SK-N-SH (cell line): Measurements from ENCODE around the gene CASP5. TPM values are rescaled to one million over a fixed set of nuclear protein-coding genes. Genes with fewer than 3 reads are reported as not detected.
"Not testable (repeated sequence)": the region's sequence is repeated elsewhere in the genome, so short reads cannot be mapped to it uniquely, and the experiment has no call there.

Experiments used
- CTCF ChIA-PET: fragments of 300-600, 350-600 bp; formaldehyde crosslinking; extraction: SDS; loops from one replicate; lab custom pipeline; 2021; lab: Yijun Ruan, JAX
- POLR2A ChIA-PET: fragments of 350-600 bp; sonication (Branson Sonifier 250); formaldehyde crosslinking; extraction: SDS; loops from one replicate; lab custom pipeline; 2020; ENCODE audit warnings: antibody characterized with exemption, inconsistent platforms; lab: Yijun Ruan, JAX
- DNase-seq: peaks from one replicate; pipeline ENCODE4 v3.0.0; 2012
- H2AFZ ChIP-seq: fragments of 200-600 bp; sonication (generic); 2 replicates; pipeline ENCODE4 v1.8.1; 2016; ENCODE audit warnings: antibody characterized with exemption, mild to moderate bottlenecking, low read depth
- H3F3A ChIP-seq: fragments of 200-600 bp; sonication (generic); replicated peaks from 2 replicates; pipeline ENCODE3; 2016; ENCODE audit warnings: antibody characterized with exemption, mild to moderate bottlenecking; ENCODE audit not compliant: insufficient read depth
- H3K27ac ChIP-seq, 2 experiments: fragments of 200-500 bp in 1 of 2; fragments of 200-600 bp in 1 of 2; sonication (Bioruptor generic) in 1 of 2; sonication (generic), shearing (Covaris generic) in 1 of 2; 2 replicates each; pipeline versions ENCODE4 v1.5.1 to v1.6.1; 2014 to 2016; ENCODE audit warnings: low read depth in 2 of 2, inconsistent platforms in 1 of 2, low read length in 1 of 2, mild to moderate bottlenecking in 1 of 2, mixed read lengths in 1 of 2
- H3K27me3 ChIP-seq: fragments of 200-600 bp; sonication (generic), shearing (Covaris generic); 2 replicates; pipeline ENCODE4 v1.6.1; 2016; ENCODE audit warnings: mixed run types; ENCODE audit not compliant: insufficient read depth
- H3K36me3 ChIP-seq, 2 experiments: fragments of 200-500 bp in 1 of 2; fragments of 200-600 bp in 1 of 2; sonication (Bioruptor generic) in 1 of 2; sonication (generic) in 1 of 2; replicated peaks in 1 of 2; 2 replicates each; pipeline versions ENCODE3 to v1.5.1; 2014 to 2016; ENCODE audit warnings: low read length in 1 of 2, mild to moderate bottlenecking in 1 of 2; ENCODE audit not compliant: insufficient read depth in 2 of 2, control insufficient read depth in 1 of 2
- H3K4me1 ChIP-seq, 2 experiments: fragments of 200-500 bp in 1 of 2; fragments of 200-600 bp in 1 of 2; sonication (Bioruptor generic) in 1 of 2; sonication (generic), shearing (Covaris generic) in 1 of 2; 2 replicates each; pipeline versions ENCODE4 v1.5.1 to v1.6.1; 2014 to 2016; ENCODE audit warnings: low read depth in 1 of 2, low read length in 1 of 2, mixed run types in 1 of 2; ENCODE audit not compliant: insufficient read depth in 2 of 2, control insufficient read depth in 1 of 2
- H3K4me2 ChIP-seq: fragments of 200-600 bp; sonication (generic), shearing (Covaris generic); 2 replicates; pipeline ENCODE4 v1.6.1; 2017; ENCODE audit warnings: mixed run types
- H3K4me3 ChIP-seq, 2 experiments: fragments of 200-500 bp in 1 of 2; fragments of 200-600 bp in 1 of 2; sonication (Bioruptor generic) in 1 of 2; sonication (generic), shearing (Covaris generic) in 1 of 2; 2 replicates each; pipeline versions ENCODE4 v1.5.1 to v1.8.1; 2014 to 2016; ENCODE audit warnings: low read depth in 2 of 2, inconsistent platforms in 1 of 2, low read length in 1 of 2, mild to moderate bottlenecking in 1 of 2, mixed read lengths in 1 of 2, moderate library complexity in 1 of 2
- H3K79me2 ChIP-seq: fragments of 200-600 bp; sonication (generic); 2 replicates; pipeline ENCODE4 v1.8.1; 2017; ENCODE audit warnings: mild to moderate bottlenecking; ENCODE audit not compliant: insufficient read depth
- H3K9ac ChIP-seq: fragments of 200-600 bp; sonication (generic); 2 replicates; pipeline ENCODE4 v1.6.1; 2017; ENCODE audit warnings: mixed run types
- H3K9me2 ChIP-seq: fragments of 200-600 bp; sonication (generic); 2 replicates; pipeline ENCODE4 v1.6.1; 2017; ENCODE audit warnings: mixed run types
- H3K9me3 ChIP-seq: fragments of 200-600 bp; sonication (generic); 2 replicates; pipeline ENCODE4 v1.6.1; 2017; ENCODE audit warnings: mixed run types, mild to moderate bottlenecking, moderate library complexity
- H4K20me1 ChIP-seq: fragments of 200-600 bp; sonication (generic); 2 replicates; pipeline ENCODE4 v1.6.1; 2017; ENCODE audit warnings: mild to moderate bottlenecking, mixed run types; ENCODE audit not compliant: insufficient read depth
- CTCF ChIP-seq: fragments of 200-600 bp; sonication (generic); IDR thresholded peaks from 2 replicates; pipeline ENCODE4 v1.6.1; 2017; ENCODE audit warnings: antibody characterized with exemption, mild to moderate bottlenecking, moderate library complexity
- ELF1 ChIP-seq: IDR thresholded peaks from 2 replicates; pipeline ENCODE4 v1.4.0; 2012
- IRF3 ChIP-seq: fragments of 150-350 bp; IDR thresholded peaks from 2 replicates; pipeline ENCODE4 v1.6.1; 2016; ENCODE audit warnings: mild to moderate bottlenecking, low read depth, low read length
- NRF1 ChIP-seq: IDR thresholded peaks from 2 replicates; pipeline ENCODE4 v1.6.1; 2012; ENCODE audit warnings: low read depth, mild to moderate bottlenecking, low read length
- POLR2AphosphoS5 ChIP-seq: IDR thresholded peaks from 2 replicates; pipeline ENCODE4 v1.6.1; 2012; ENCODE audit warnings: low read depth, low read length
- SIN3A ChIP-seq: IDR thresholded peaks from 2 replicates; pipeline ENCODE4 v1.6.1; 2012; ENCODE audit warnings: low read depth, mild to moderate bottlenecking, low read length, moderate library complexity, borderline replicate concordance
- SMC3 ChIP-seq: IDR thresholded peaks from 2 replicates; pipeline ENCODE4 v1.6.1; 2012; ENCODE audit warnings: low read depth, low read length, improper control_type of control experiment
- WGBS: methylation state at CpG from one replicate; pipeline ENCODE4 v1.1.6; 2017; ENCODE audit warnings: low lambda C conversion rate; 5-methylcytosine and 5-hydroxymethylcytosine counted together
- polyA plus RNA-seq, 3 experiments: library from polyadenylated mRNA; depleted of rRNA; stranded (reverse); fragments of >200 nt; gene quantifications; 2 replicates each; pipeline ENCODE4 v1.2.3, GENCODE V29; 2012
- TF ChIP-seq, protein P1 (sequence below): fragments of 150-350 bp; IDR thresholded peaks from 2 replicates; pipeline ENCODE4 v1.6.1; 2017; ENCODE audit warnings: antibody characterized with exemption, low read length, low read depth, borderline replicate concordance

CASP5 gene
- polyA plus RNA-seq, 1 of the 3 experiments (the other 2 are of a cell fraction), result not detected

- WGBS, result 22% methylated on average over 2 of the region's 2 CpGs
- ChIA-PET CTCF (no interaction called here), POLR2A (no interaction called here)
- no peaks in the 10 kb centered on the region for H3F3A ChIP-seq
- H3K4me2 ChIP-seq, result no peak overlapping the region
- H3K27ac ChIP-seq, result no peak overlapping the region
- no peaks in the 10 kb centered on the region for H3K9me3 ChIP-seq
- H2AFZ ChIP-seq, result no peak overlapping the region
- TF ChIP-seq IRF3 (no peak), SMC3 (no peak), POLR2AphosphoS5 (no peak), CTCF (no peak), ELF1 (no peak), NRF1 (no peak), SIN3A (no peak)
- TF ChIP-seq, protein P1, sequence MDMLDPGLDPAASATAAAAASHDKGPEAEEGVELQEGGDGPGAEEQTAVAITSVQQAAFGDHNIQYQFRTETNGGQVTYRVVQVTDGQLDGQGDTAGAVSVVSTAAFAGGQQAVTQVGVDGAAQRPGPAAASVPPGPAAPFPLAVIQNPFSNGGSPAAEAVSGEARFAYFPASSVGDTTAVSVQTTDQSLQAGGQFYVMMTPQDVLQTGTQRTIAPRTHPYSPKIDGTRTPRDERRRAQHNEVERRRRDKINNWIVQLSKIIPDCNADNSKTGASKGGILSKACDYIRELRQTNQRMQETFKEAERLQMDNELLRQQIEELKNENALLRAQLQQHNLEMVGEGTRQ, result no peak
- TF ChIP-seq, all 33 proteins: peak for 0
- Histone ChIP-seq H3K9me2 (no peaks in the 10 kb centered on the region), H3K27me3 (no peaks in the 10 kb centered on the region), H3K9ac (no peak overlapping the region), H4K20me1 (no peaks in the 10 kb centered on the region), H3K4me1 (no peaks in the 10 kb centered on the region; a peak in 1 of 4 replicates), H3K4me3 (no peak overlapping the region), H3K79me2 (no peaks in the 10 kb centered on the region), H3K36me3 (no peaks in the 10 kb centered on the region)
- no peak for DNase-seq
Observed at GRCh38 chr11:104973616-104974015, 49.4 kb downstream of the CASP5 start.

GRCh38 chr11:104972924-104973323, 50.0 kb downstream of the CASP5 start:
- H3K9me3 ChIP-seq, H3K4me2 ChIP-seq, H3K9me2 ChIP-seq, H3K4me3 ChIP-seq, POLR2A ChIA-PET, H2AFZ ChIP-seq, H4K20me1 ChIP-seq, H3K36me3 ChIP-seq, H3F3A ChIP-seq, H3K27ac ChIP-seq, H3K27me3 ChIP-seq, CTCF ChIA-PET, DNase-seq, H3K79me2 ChIP-seq, H3K4me1 ChIP-seq, H3K9ac ChIP-seq: not testable (repeated sequence)
- 74% methylated on average over 8 of the region's 8 CpGs for WGBS
